Suprapubic skin (tissue), 4 donors: Measurements from ENCODE around the gene RECK. TPM values are rescaled to one million over a fixed set of nuclear protein-coding genes. Genes with fewer than 3 reads are reported as not detected.

Source experiments
- DNase-seq, 2 donors: peaks; one replicate each; pipeline ENCODE4 v3.0.0-alpha.2; 2019; ENCODE audit warnings: low spot score in 2 of 2
- H3K27ac ChIP-seq: fragments of 200-600 bp; sonication (generic); one replicate; pipeline ENCODE4 v1.5.1; 2019
- H3K27me3 ChIP-seq: fragments of 200-600 bp; sonication (generic); one replicate; pipeline ENCODE4 v1.5.1; 2019
- H3K36me3 ChIP-seq: fragments of 200-600 bp; sonication (generic); one replicate; pipeline ENCODE4 v1.5.1; 2019
- H3K4me1 ChIP-seq: fragments of 200-600 bp; sonication (generic); one replicate; pipeline ENCODE4 v1.5.1; 2019
- H3K4me3 ChIP-seq: fragments of 200-600 bp; sonication (generic); one replicate; pipeline ENCODE4 v1.5.1; 2019; ENCODE audit warnings: mild to moderate bottlenecking
- H3K9me3 ChIP-seq: fragments of 200-600 bp; sonication (generic); one replicate; pipeline ENCODE4 v1.5.1; 2019
- CTCF ChIP-seq, 2 donors: fragments of 200-600 bp in 1 of 2; fragments of 450-650 bp in 1 of 2; sonication (generic) in 1 of 2; IDR thresholded peaks; one replicate each; pipeline ENCODE4 v1.5.1; 2016 to 2019; ENCODE audit warnings: antibody characterized with exemption in 2 of 2, mild to moderate bottlenecking in 1 of 2, moderate library complexity in 1 of 2
- EP300 ChIP-seq: sonication (generic); formaldehyde crosslinking; IDR thresholded peaks from one replicate; pipeline ENCODE4 v1.6.1; 2017; ENCODE audit warnings: antibody characterized with exemption
- POLR2A ChIP-seq, 2 donors: fragments of 450-650 bp; IDR thresholded peaks; one replicate each; pipeline ENCODE4 v1.6.1; 2017; ENCODE audit warnings: antibody characterized with exemption in 2 of 2, mild to moderate bottlenecking in 2 of 2, moderate library complexity in 2 of 2
- POLR2AphosphoS5 ChIP-seq, 3 donors: sonication (generic); formaldehyde crosslinking; IDR thresholded peaks; one replicate each; pipeline ENCODE4 v1.6.1; 2017; ENCODE audit warnings: antibody characterized with exemption in 3 of 3
- WGBS: methylation state at CpG from one replicate; pipeline ENCODE4 v1.1.5; 2018; 5-methylcytosine and 5-hydroxymethylcytosine counted together
- total RNA-seq, 4 donors: library from RNA; depleted of rRNA; stranded (reverse); fragments of >200 nt; gene quantifications; one replicate each; pipeline ENCODE4 v1.1.0, GENCODE V29; 2016

RECK gene
- total RNA-seq, 4 donors from 2014 or later = 3.1 to 6.4 (median 4.0) TPM

GRCh38 chr9:36051317-36051716 lies 14.6 kb downstream of the RECK start:
- no peaks in the 10 kb centered on the region for H3K9me3 ChIP-seq
- no peaks in the 10 kb centered on the region for H3K36me3 ChIP-seq
- H3K4me3 ChIP-seq = no peak overlapping the region
- WGBS = 65% methylated on average over 2 of the region's 2 CpGs
- no peaks in the 10 kb centered on the region for H3K27me3 ChIP-seq
- TF ChIP-seq CTCF (IDR thresholded peaks at IDR 0.05) = no peak
- TF ChIP-seq POLR2AphosphoS5 (IDR thresholded peaks at IDR 0.05) = no peak
- TF ChIP-seq POLR2A (IDR thresholded peaks at IDR 0.05) = no peak
- TF ChIP-seq EP300 = no peak
- no peak for DNase-seq
- peaks cover 2% of the 10 kb centered on the region for H3K4me1 ChIP-seq
- H3K27ac ChIP-seq = no peak overlapping the region

GRCh38 chr9:36053971-36054370 lies 17.3 kb downstream of the RECK start:
- WGBS = 59% methylated on average over 3 of the region's 3 CpGs
- Histone ChIP-seq H3K4me3 (no peak overlapping the region), H3K36me3 (no peaks in the 10 kb centered on the region), H3K27me3 (no peaks in the 10 kb centered on the region), H3K9me3 (no peaks in the 10 kb centered on the region), H3K27ac (no peak overlapping the region), H3K4me1 (peaks cover 12% of the 10 kb centered on the region)
- TF ChIP-seq POLR2AphosphoS5 (IDR thresholded peaks at IDR 0.05) (no peak), POLR2A (IDR thresholded peaks at IDR 0.05) (no peak), EP300 (no peak), CTCF (IDR thresholded peaks at IDR 0.05) (no peak)
- DNase-seq = no peak

- no peak for DNase-seq
- no peaks in the 10 kb centered on the region for H3K36me3 ChIP-seq
- H3K4me3 ChIP-seq = no peak overlapping the region
- TF ChIP-seq CTCF (IDR thresholded peaks at IDR 0.05) (no peak), POLR2A (IDR thresholded peaks at IDR 0.05) (no peak), EP300 (no peak), POLR2AphosphoS5 (IDR thresholded peaks at IDR 0.05) (no peak)
- H3K4me1 ChIP-seq = peaks cover 12% of the 10 kb centered on the region
- no peaks in the 10 kb centered on the region for H3K9me3 ChIP-seq
- no peaks in the 10 kb centered on the region for H3K27me3 ChIP-seq
- no peak overlapping the region for H3K27ac ChIP-seq
- WGBS = 32% methylated on average over 3 of the region's 3 CpGs
These were observed 20.2 kb downstream of the RECK start for GRCh38 chr9:36056896-36057295.

GRCh38 chr9:36063804-36064447 lies 27.2 kb downstream of the RECK start:
- H3K4me1 ChIP-seq = no peaks in the 10 kb centered on the region
- H3K27ac ChIP-seq = no peak overlapping the region
- peaks cover 9% of the 10 kb centered on the region for H3K36me3 ChIP-seq
- no peak for TF ChIP-seq POLR2A (IDR thresholded peaks at IDR 0.05)
- TF ChIP-seq POLR2AphosphoS5 (IDR thresholded peaks at IDR 0.05) = no peak
- TF ChIP-seq CTCF (IDR thresholded peaks at IDR 0.05) = no peak
- TF ChIP-seq EP300 = no peak
- no peak overlapping the region for H3K4me3 ChIP-seq
- no peak for DNase-seq
- no peaks in the 10 kb centered on the region for H3K9me3 ChIP-seq
- WGBS = 93% methylated on average over 2 of the region's 2 CpGs
- H3K27me3 ChIP-seq = no peaks in the 10 kb centered on the region

GRCh38 chr9:36064448-36065037 lies 27.8 kb downstream of the RECK start:
- TF ChIP-seq CTCF (IDR thresholded peaks at IDR 0.05) (no peak), EP300 (no peak), POLR2AphosphoS5 (IDR thresholded peaks at IDR 0.05) (no peak), POLR2A (IDR thresholded peaks at IDR 0.05) (no peak)
- H3K36me3 ChIP-seq = peaks cover 9% of the 10 kb centered on the region
- H3K27ac ChIP-seq = no peak overlapping the region
- H3K4me1 ChIP-seq = no peaks in the 10 kb centered on the region
- no peak overlapping the region for H3K4me3 ChIP-seq
- 59% methylated on average over 1 of the region's 1 CpG for WGBS
- H3K27me3 ChIP-seq = no peaks in the 10 kb centered on the region
- H3K9me3 ChIP-seq = no peaks in the 10 kb centered on the region
- no peak for DNase-seq
